CD4-positive, CD25-positive, alpha-beta regulatory T cell (primary cell): ENCODE data around the gene ZMYND8. TPM values are rescaled to one million over a fixed set of nuclear protein-coding genes. Genes with fewer than 3 reads are reported as not detected.

Experiments
- ATAC-seq, 2 donors: fragments of 150-1000 bp; cut with Tn5 transposase; one replicate each; pipeline ENCODE4 v1.10.0; 2021; ENCODE audit warnings: low read depth in 2 of 2, moderate number of reproducible peaks in 2 of 2, moderate library complexity in 1 of 2
- DNase-seq, 3 donors: peaks; one replicate each; pipeline versions ENCODE4 v3.0.0 to v3.0.0-alpha.2; 2012 to 2022; ENCODE audit warnings: mixed read lengths in 1 of 3
- H3K27ac ChIP-seq: one replicate; pipeline ENCODE4 v1.7.0; 2013; ENCODE audit warnings: mild to moderate bottlenecking, low read length; ENCODE audit not compliant: insufficient read depth, poor library complexity, severe bottlenecking
- H3K27me3 ChIP-seq: one replicate; pipeline ENCODE4 v1.7.0; 2013; ENCODE audit warnings: low read length; ENCODE audit not compliant: control insufficient read depth, insufficient read depth
- H3K36me3 ChIP-seq: one replicate; pipeline ENCODE4 v1.7.0; 2013; ENCODE audit warnings: mild to moderate bottlenecking, low read length, moderate library complexity; ENCODE audit not compliant: control insufficient read depth, insufficient read depth
- H3K4me1 ChIP-seq: 2 replicates; pipeline ENCODE4 v1.7.0; 2013; ENCODE audit warnings: mild to moderate bottlenecking, low read length; ENCODE audit not compliant: insufficient read depth, control insufficient read depth, poor library complexity, severe bottlenecking
- H3K4me3 ChIP-seq: one replicate; pipeline ENCODE4 v1.7.0; 2013; ENCODE audit warnings: low read depth, mild to moderate bottlenecking, low read length, moderate library complexity
- H3K9me3 ChIP-seq, 2 experiments: 1 replicate in 1 of 2; 2 replicates in 1 of 2; pipeline ENCODE4 v1.7.0; 2013; ENCODE audit warnings: low read length in 2 of 2, mild to moderate bottlenecking in 1 of 2, moderate library complexity in 1 of 2; ENCODE audit not compliant: control insufficient read depth in 2 of 2
- H3K27ac Mint-ChIP-seq, 3 donors: one replicate each; pipeline ENCODE4 v1.8.0; 2020 to 2022; ENCODE audit warnings: mild to moderate bottlenecking in 3 of 3, mixed read lengths in 3 of 3, moderate library complexity in 2 of 3
- H3K27me3 Mint-ChIP-seq: one replicate; pipeline ENCODE4 v1.8.0; 2022; ENCODE audit warnings: mild to moderate bottlenecking, mixed read lengths
- H3K36me3 Mint-ChIP-seq: one replicate; pipeline ENCODE4 v1.8.0; 2020; ENCODE audit warnings: mixed read lengths
- H3K4me1 Mint-ChIP-seq, 4 donors: one replicate each; pipeline ENCODE4 v1.8.0; 2020 to 2022; ENCODE audit warnings: mixed read lengths in 4 of 4, mild to moderate bottlenecking in 1 of 4
- H3K4me3 Mint-ChIP-seq, 4 donors: one replicate each; pipeline ENCODE4 v1.8.0; 2020 to 2022; ENCODE audit warnings: mild to moderate bottlenecking in 4 of 4, mixed read lengths in 4 of 4, moderate library complexity in 3 of 4
- H3K9me3 Mint-ChIP-seq, 7 donors: one replicate each; pipeline ENCODE4 v1.8.0; 2020 to 2022; ENCODE audit warnings: mixed read lengths in 7 of 7, mild to moderate bottlenecking in 3 of 7, moderate library complexity in 2 of 7
- polyA plus RNA-seq, 4 donors: library from polyadenylated mRNA; unstranded; fragments of 300-500 nt; fragmentation: Illumina TruSeq; gene quantifications; one replicate each; pipeline ENCODE4 v1.2.3, GENCODE V29; 2021
- total RNA-seq: library from RNA; stranded (reverse); gene quantifications from one replicate; pipeline ENCODE4 v1.2.3, GENCODE V29; 2022

ZMYND8 gene
- total and polyA plus RNA-seq, 5 donors from 2014 or later = 7.5 to 47.2 (median 8.9) TPM

DNA sequence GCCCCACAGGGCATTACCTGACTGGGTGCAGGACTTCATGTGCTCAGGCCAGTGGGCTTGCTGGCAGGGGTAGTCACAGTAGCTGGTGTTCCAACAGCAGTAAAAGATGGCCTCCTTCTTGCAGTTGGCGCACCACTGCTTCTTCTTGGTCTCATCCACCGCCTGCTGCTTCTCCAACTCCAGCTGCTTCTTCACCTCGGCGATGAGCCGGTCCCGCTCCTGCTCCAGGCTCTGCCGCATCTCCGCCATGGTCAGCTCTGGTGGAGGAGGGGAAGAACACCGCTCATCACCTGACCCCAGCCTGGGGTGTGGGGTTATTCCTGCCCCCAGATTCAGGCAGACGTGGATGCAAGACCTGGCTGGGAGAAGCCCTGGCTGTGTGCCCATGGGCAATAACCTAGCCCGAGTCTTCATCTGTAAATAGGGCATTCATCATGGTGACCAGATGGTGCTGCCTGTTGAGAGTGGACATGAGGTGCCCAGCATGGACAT, 132.2 kb downstream of the ZMYND8 start:
- no peak overlapping the region for H3K27ac ChIP-seq
- H3K4me1 Mint-ChIP-seq = peaks cover 0 to 2% (median 1%) of the 10 kb centered on the region in 4 donors
- no peaks in the 10 kb centered on the region for H3K9me3 ChIP-seq
- H3K4me3 Mint-ChIP-seq = no peak overlapping the region
- ATAC-seq (no peak), DNase-seq (no peak)
- H3K36me3 Mint-ChIP-seq = peaks cover 46% of the 10 kb centered on the region
- peaks cover 74% of the 10 kb centered on the region for H3K36me3 ChIP-seq
- peak overlapping the region in 1 of 3 donors; percentile 71 for H3K27ac Mint-ChIP-seq
- H3K27me3 ChIP-seq = no peaks in the 10 kb centered on the region
- H3K4me3 ChIP-seq = no peak overlapping the region
- H3K9me3 Mint-ChIP-seq = no peaks in the 10 kb centered on the region
- H3K4me1 ChIP-seq = no peaks in the 10 kb centered on the region
- H3K27me3 Mint-ChIP-seq = no peaks in the 10 kb centered on the region

DNA sequence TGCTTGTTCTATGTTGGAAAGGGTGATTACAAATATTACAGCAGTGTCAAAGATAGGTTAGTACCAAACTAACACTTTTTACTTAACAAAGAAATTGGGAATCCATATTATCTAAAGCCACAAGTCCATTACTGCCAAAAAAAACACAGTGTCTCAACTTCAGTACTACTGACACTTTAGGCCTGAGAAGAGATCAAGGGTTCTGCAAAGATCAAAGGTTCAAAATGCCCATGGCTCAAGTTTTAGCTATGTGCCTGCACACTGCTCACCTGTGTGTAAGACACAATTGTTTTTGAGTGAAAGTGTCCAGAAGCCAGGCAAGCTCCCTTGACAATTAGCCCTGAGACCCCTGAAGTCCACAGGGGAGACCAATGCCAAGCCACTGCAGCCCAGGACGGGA, 132.6 kb downstream of the ZMYND8 start:
- peaks cover 70% of the 10 kb centered on the region for H3K36me3 ChIP-seq
- no peak for DNase-seq
- H3K27me3 ChIP-seq = no peaks in the 10 kb centered on the region
- Mint-ChIP-seq H3K4me3 (no peak overlapping the region), H3K27me3 (no peaks in the 10 kb centered on the region), H3K36me3 (peaks cover 42% of the 10 kb centered on the region), H3K27ac (no peak overlapping the region), H3K9me3 (no peaks in the 10 kb centered on the region), H3K4me1 (peaks cover 0 to 2% (median 1%) of the 10 kb centered on the region in 4 donors)
- H3K4me3 ChIP-seq = no peak overlapping the region
- no peak for ATAC-seq
- H3K4me1 ChIP-seq = no peaks in the 10 kb centered on the region
- no peak overlapping the region for H3K27ac ChIP-seq
- H3K9me3 ChIP-seq = no peaks in the 10 kb centered on the region

DNA sequence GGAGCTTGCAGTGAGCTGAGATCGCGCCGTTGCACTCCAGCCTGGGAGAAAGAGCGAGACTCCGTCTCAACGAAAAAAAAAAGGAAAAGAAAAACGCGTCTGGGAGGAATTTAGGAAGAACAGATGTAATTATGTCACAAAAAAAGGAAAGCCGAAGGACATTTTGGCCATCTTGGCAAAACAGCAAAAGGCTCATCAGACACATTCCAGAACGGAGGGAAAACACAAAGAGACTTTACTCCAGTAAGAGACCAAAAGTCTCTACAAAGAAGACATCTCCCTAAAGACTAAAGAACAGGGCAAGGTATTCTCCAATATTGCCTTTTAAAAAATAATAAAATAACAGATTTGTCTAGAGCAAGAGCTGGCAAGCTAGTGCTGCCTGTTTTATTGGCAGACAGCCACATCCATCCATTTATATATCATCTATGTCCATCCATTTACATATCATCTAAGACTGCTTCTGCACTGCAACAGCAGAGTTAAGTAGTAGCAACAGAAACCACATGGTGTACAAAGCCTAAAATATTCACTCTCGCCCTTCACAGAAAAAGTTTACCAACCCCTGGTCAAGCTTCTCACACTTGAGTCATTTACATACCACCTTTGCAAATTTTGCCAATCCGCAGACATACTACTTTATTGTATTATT, 133.9 kb downstream of the ZMYND8 start:
- ATAC-seq = no peak
- peak overlapping the region in 2 of 3 donors; percentile 8 to 23 for H3K27ac Mint-ChIP-seq
- no peaks in the 10 kb centered on the region for H3K9me3 Mint-ChIP-seq
- H3K4me3 Mint-ChIP-seq = no peak overlapping the region
- Histone ChIP-seq H3K36me3 (peaks cover 70% of the 10 kb centered on the region), H3K4me3 (no peak overlapping the region), H3K9me3 (no peaks in the 10 kb centered on the region), H3K27me3 (no peaks in the 10 kb centered on the region), H3K4me1 (no peaks in the 10 kb centered on the region), H3K27ac (no peak overlapping the region)
- H3K4me1 Mint-ChIP-seq = peaks cover 0 to 6% (median 1%) of the 10 kb centered on the region in 4 donors
- DNase-seq = no peak
- H3K27me3 Mint-ChIP-seq = no peaks in the 10 kb centered on the region
- H3K36me3 Mint-ChIP-seq = peaks cover 49% of the 10 kb centered on the region

DNA sequence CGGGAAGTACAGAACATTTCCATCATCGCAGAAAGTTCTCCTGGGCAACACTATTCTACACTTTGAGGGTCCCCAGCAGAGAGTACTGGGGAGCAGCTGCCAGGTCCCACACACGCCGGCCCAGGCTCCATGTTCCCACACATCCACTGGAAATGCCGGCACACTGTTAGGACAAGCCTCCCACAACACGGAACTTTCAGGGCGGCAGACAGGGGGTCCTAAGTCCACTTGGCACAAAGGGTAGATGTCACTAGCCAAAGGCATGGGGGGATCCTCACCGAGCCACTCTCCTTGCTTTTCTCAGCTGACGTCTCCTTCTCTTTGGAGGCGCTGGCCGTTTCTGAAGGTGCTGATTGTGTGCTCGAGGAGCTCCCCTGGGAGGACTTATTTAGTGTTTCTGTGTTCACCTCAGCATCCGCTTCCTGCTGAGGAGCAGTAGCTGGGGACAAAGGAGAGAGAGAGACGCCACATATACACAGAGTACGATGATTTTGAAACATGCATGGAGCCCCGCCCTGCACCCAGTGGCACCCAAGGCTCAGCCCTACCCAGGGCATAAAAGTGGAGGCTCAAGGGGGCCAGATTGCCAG, 135.4 kb downstream of the ZMYND8 start:
- Mint-ChIP-seq H3K4me1 (peaks cover 0 to 6% (median 1%) of the 10 kb centered on the region in 4 donors), H3K27ac (no peak overlapping the region), H3K36me3 (peaks cover 44% of the 10 kb centered on the region), H3K27me3 (no peaks in the 10 kb centered on the region), H3K9me3 (no peaks in the 10 kb centered on the region), H3K4me3 (no peak overlapping the region)
- Histone ChIP-seq H3K4me1 (no peaks in the 10 kb centered on the region), H3K9me3 (no peaks in the 10 kb centered on the region), H3K27ac (no peak overlapping the region), H3K27me3 (no peaks in the 10 kb centered on the region), H3K36me3 (peaks cover 66% of the 10 kb centered on the region), H3K4me3 (no peak overlapping the region)
- DNase-seq = no peak
- ATAC-seq = no peak

DNA sequence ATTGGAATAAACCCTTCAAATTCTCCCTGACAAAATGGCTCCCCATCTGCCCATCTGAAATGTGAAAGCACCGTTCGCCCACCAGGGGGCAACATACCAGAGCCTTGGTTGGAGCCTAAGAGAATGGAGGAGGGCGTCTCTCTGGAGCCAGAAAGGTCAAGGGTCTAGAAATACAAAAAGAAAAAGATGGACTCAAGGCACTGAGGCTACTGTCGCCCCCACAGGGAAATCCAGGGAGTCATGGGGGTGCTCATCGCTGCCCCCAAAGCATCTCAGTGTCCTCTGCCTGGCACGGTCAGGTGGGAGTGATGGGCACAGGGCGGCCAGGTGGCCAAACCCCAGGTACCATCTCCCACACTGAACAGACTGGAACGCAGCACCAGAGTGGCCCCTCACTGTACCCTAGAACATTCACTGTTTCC, 136.3 kb downstream of the ZMYND8 start:
- no peak overlapping the region for H3K4me3 ChIP-seq
- peak; percentile 13 to 50 (median 22) for DNase-seq
- no peaks in the 10 kb centered on the region for H3K4me1 ChIP-seq
- no peak overlapping the region for H3K27ac ChIP-seq
- no peaks in the 10 kb centered on the region for H3K27me3 Mint-ChIP-seq
- H3K27ac Mint-ChIP-seq = peak overlapping the region in 1 of 3 donors; percentile 54
- peaks cover 48% of the 10 kb centered on the region for H3K36me3 Mint-ChIP-seq
- H3K9me3 ChIP-seq = no peaks in the 10 kb centered on the region
- H3K27me3 ChIP-seq = no peaks in the 10 kb centered on the region
- H3K4me3 Mint-ChIP-seq = no peak overlapping the region
- peak in 1 of 2 donors; percentile 40 for ATAC-seq
- H3K9me3 Mint-ChIP-seq = no peaks in the 10 kb centered on the region
- H3K36me3 ChIP-seq = peaks cover 70% of the 10 kb centered on the region
- H3K4me1 Mint-ChIP-seq = peaks cover 0 to 6% (median 3%) of the 10 kb centered on the region in 4 donors

DNA sequence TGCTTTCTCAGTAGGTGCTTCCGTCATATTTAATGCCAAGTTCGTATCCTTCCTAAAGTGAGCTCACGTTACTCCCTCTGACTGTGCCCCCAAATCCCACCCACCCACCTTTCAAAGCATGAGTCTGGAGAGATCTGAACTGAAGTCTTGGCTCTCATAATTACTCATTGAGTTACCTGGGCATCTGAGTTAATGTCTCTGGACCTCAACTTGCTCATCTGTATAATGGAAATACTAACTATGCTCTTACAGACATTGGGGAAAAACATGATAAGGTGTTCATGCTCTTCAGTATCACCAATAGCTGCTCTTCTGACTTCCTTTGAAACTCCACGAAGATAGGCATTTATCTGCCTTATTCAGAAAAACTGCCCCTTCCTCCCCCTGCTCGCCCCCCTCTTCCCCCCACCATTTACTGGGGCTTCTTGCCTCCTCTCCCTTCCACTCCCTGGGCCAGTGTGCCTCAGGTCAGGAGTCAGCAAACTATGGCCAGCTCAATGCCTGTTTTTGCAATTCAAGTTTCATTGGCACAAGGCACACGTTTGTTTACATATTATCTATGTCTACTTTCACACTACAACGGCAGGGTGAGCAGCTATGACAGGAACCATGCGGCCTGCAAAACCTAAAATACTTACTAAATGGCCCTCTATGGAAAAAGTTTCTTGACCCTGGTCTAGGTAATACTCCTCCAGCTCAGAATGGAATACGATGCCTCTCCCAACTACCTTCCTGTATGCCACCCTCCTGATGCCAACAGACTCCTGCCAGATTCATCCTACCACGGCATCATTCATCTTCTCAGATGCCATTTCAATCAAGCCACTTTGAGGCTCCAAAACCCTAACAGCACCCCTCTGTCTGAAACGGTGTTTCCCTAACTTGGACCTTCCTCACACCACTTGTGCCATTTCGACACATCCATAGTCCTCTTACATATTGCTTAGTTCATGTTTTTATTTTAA, 138.7 kb downstream of the ZMYND8 start:
- DNase-seq (no peak), ATAC-seq (no peak)
- H3K4me3 Mint-ChIP-seq = peak overlapping the region in 1 of 4 donors; percentile 26
- H3K4me1 Mint-ChIP-seq = peaks cover 0 to 6% (median 2%) of the 10 kb centered on the region in 4 donors
- H3K4me3 ChIP-seq = no peak overlapping the region
- H3K27me3 Mint-ChIP-seq = no peaks in the 10 kb centered on the region
- H3K27me3 ChIP-seq = no peaks in the 10 kb centered on the region
- H3K9me3 Mint-ChIP-seq = no peaks in the 10 kb centered on the region
- H3K27ac ChIP-seq = no peak overlapping the region
- H3K36me3 Mint-ChIP-seq = peaks cover 34% of the 10 kb centered on the region
- H3K36me3 ChIP-seq = peaks cover 73% of the 10 kb centered on the region
- H3K27ac Mint-ChIP-seq = peak overlapping the region in 2 of 3 donors; percentile 11 to 61
- no peaks in the 10 kb centered on the region for H3K4me1 ChIP-seq
- no peaks in the 10 kb centered on the region for H3K9me3 ChIP-seq

DNA sequence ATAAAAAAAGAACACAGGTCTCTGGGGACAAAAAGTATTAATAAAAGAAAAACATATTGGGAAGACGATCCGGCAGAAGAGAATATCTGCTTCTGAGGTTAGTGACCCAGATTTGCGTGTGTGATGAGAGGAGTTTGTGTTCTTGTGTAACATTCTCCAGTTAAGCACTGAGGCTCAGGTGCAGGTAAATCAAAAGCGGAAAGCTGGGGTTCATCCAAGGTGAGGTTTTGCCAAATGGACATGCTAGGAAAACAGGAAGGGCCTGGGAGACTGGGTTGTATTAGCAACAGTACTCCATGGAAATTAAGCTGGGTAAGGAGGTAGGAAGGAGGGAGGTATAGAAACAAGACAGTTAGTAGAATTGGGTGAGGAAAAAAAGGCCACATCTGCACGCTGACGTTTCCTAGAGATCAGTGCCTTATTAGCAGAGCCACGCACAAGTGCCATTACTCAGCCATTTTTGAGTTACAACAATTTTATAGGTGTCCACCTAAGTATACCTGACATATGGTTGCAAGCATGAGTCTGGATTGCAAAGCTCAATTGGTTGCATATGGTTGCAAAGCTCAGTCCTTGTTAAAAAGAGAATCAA, 139.6 kb downstream of the ZMYND8 start:
- DNase-seq = no peak
- H3K27ac Mint-ChIP-seq = no peak overlapping the region
- H3K36me3 Mint-ChIP-seq = peaks cover 27% of the 10 kb centered on the region
- Histone ChIP-seq H3K9me3 (no peaks in the 10 kb centered on the region), H3K4me3 (no peak overlapping the region), H3K27me3 (no peaks in the 10 kb centered on the region), H3K27ac (no peak overlapping the region), H3K4me1 (no peaks in the 10 kb centered on the region), H3K36me3 (peaks cover 77% of the 10 kb centered on the region)
- no peak for ATAC-seq
- H3K4me1 Mint-ChIP-seq = peaks cover 0 to 4% (median 2%) of the 10 kb centered on the region in 4 donors
- H3K4me3 Mint-ChIP-seq = no peak overlapping the region
- no peaks in the 10 kb centered on the region for H3K9me3 Mint-ChIP-seq
- no peaks in the 10 kb centered on the region for H3K27me3 Mint-ChIP-seq
